ENCODE results near the gene CNPY3.
"Not testable (repeated sequence)": the region's sequence is repeated elsewhere in the genome, so short reads cannot be mapped to it uniquely, and the experiment has no call there.

CNPY3 gene

DNA sequence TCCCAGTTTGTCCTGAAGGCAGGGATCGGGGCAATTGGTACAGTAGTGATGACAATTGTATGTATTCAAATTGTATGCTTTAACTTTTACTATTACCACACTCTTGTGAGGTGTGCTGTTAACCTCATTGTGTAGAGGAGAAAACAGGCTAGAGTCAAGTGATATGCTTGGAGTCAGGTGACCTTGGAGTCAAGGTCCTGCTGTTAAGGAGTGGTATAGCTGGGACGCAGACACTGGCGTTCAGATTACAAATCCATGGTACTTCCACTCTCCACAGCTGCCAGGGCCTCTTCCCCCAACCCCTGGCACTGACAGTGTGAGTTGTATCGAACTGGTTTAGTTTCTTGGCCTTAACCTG is 10.5 kb downstream of the CNPY3 start:
- Histone ChIP-seq H3K27me3 (no peaks in the 10 kb centered on the region), H3K4me1 (no peaks in the 10 kb centered on the region), H3K9me3 (no peaks in the 10 kb centered on the region), H3K27ac (no peak overlapping the region), H3K36me3 (peaks cover 27 to 85% (median 64%) of the 10 kb centered on the region in 3 donors), H3K4me3 (no peak overlapping the region)
- DNase-seq: no peak
- TF ChIP-seq, protein P1, sequence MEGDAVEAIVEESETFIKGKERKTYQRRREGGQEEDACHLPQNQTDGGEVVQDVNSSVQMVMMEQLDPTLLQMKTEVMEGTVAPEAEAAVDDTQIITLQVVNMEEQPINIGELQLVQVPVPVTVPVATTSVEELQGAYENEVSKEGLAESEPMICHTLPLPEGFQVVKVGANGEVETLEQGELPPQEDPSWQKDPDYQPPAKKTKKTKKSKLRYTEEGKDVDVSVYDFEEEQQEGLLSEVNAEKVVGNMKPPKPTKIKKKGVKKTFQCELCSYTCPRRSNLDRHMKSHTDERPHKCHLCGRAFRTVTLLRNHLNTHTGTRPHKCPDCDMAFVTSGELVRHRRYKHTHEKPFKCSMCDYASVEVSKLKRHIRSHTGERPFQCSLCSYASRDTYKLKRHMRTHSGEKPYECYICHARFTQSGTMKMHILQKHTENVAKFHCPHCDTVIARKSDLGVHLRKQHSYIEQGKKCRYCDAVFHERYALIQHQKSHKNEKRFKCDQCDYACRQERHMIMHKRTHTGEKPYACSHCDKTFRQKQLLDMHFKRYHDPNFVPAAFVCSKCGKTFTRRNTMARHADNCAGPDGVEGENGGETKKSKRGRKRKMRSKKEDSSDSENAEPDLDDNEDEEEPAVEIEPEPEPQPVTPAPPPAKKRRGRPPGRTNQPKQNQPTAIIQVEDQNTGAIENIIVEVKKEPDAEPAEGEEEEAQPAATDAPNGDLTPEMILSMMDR (IDR thresholded peaks at IDR 0.05): no peak
- intact Hi-C loops (cut with DNase I; ENCODE audit: low total_unique reads): no loop called here

DNA sequence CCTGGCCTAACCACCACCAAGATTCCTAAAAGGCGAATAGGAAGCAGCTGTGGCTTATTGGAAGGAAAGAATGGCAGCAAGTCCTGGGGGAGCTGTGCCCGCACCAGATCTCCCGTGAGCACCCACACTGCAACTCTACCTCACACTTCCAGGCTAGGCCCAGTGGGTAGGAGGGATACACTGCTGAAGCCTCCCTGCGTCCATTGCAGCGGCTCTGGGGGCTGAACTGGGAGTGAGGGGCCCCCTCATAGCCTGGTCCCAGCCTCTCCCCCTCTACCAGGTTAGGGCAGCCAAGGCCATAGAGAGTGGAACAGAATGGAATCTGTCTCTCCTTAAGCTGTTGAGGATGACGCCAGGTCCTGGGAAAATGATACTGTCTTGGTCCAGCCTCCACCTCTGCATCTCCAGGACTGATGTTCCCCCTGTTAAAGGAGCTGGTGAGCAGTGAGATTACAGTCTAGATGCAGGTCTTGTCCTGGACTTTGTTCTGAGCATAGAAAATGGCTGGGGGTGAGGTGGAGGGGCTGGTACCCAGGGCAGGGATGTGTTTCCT is 11.3 kb downstream of the CNPY3 start:
- no peak overlapping the region for H3K4me3 ChIP-seq
- no peaks in the 10 kb centered on the region for H3K27me3 ChIP-seq
- no peaks in the 10 kb centered on the region for H3K4me1 ChIP-seq
- intact Hi-C loops (cut with DNase I; ENCODE audit: low total_unique reads): no loop called here
- no peak overlapping the region for H3K27ac ChIP-seq
- H3K36me3 ChIP-seq: peaks cover 21 to 84% (median 58%) of the 10 kb centered on the region in 3 donors
- H3K9me3 ChIP-seq: no peaks in the 10 kb centered on the region
- no peak for DNase-seq
- TF ChIP-seq, protein P1 (IDR thresholded peaks at IDR 0.05): no peak

DNA sequence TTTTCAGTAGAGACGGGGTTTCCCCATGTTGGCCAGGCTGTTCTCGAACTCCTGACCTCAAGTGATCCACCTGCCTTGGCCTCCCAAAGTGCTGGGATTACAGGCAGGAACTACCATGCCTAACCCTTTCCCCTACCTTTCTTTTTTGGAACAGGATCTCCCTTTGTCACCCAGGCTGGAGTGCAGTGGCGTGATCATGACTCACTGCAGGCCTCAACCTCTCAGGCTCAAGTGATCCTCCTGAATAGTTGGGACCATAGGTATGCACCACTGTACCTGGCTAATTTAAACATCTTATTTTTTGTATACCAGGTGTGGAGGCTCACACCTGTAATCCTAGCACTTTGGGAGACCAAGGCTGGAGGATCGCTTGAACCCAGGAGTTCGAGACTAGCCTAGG is 12.1 kb downstream of the CNPY3 start:
- H3K9me3 ChIP-seq; H3K27ac ChIP-seq; H3K4me3 ChIP-seq; DNase-seq; H3K4me1 ChIP-seq; H3K27me3 ChIP-seq; intact Hi-C loops (cut with DNase I; ENCODE audit: low total_unique reads): not testable (repeated sequence)
- H3K36me3 ChIP-seq: peaks cover 17 to 79% (median 50%) of the 10 kb centered on the region in 3 donors

DNA sequence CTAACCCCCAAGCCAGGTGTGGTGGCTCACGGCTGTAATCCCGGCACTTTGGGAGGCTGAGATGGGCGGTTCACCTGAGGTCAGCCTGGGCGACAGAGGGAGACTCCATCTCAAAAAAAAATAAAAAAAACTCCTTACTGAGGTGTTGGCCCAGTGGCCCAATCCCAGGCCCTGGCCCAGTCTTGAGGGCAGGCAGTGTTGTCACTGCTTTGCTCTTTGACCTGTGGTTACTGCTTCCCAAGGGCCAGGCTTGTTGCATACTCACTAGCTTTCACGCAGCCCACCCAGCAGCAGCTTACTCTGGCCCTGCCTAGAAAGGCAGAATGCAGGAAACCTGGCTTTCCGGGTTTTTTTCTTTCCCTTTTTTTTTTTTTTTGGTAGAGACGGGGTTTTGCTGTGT is 13.2 kb downstream of the CNPY3 start:
- Histone ChIP-seq H3K9me3 (no peaks in the 10 kb centered on the region), H3K36me3 (peaks cover 17 to 68% (median 39%) of the 10 kb centered on the region in 3 donors), H3K27me3 (no peaks in the 10 kb centered on the region), H3K27ac (no peak overlapping the region), H3K4me3 (no peak overlapping the region), H3K4me1 (no peaks in the 10 kb centered on the region)
- TF ChIP-seq, protein P1 (IDR thresholded peaks at IDR 0.05): no peak
- intact Hi-C loops (cut with DNase I; ENCODE audit: low total_unique reads): no loop called here
- DNase-seq: no peak

DNA sequence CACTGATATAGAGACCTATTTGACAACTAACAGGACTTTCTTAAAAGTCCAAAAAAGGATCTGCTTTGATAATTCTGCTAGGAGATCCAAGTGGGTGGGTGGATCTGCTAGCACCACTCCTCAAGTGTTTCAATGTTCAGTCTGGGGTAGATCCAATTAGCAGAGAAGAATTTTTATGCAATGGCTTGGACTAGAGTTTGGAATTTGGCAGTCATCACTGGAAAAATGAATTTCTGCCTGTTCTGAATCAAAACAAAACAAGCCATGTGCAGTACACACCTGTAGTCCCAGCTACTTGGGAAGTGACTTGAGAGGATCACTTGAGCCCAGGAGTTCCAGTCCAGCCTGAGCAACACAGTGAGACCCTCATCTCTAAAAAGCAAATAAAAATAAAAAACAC is 18.7 kb downstream of the CNPY3 start:
- peaks cover 0 to 11% (median 0%) of the 10 kb centered on the region in 4 donors for H3K4me1 ChIP-seq
- H3K4me3 ChIP-seq: no peak overlapping the region
- no peaks in the 10 kb centered on the region for H3K27me3 ChIP-seq
- no peaks in the 10 kb centered on the region for H3K9me3 ChIP-seq
- H3K27ac ChIP-seq: no peak overlapping the region
- TF ChIP-seq, protein P1 (IDR thresholded peaks at IDR 0.05): no peak
- H3K36me3 ChIP-seq: peaks cover 4 to 20% (median 11%) of the 10 kb centered on the region in 3 donors
- intact Hi-C loops (cut with DNase I; ENCODE audit: low total_unique reads): no loop called here
- no peak for DNase-seq

DNA sequence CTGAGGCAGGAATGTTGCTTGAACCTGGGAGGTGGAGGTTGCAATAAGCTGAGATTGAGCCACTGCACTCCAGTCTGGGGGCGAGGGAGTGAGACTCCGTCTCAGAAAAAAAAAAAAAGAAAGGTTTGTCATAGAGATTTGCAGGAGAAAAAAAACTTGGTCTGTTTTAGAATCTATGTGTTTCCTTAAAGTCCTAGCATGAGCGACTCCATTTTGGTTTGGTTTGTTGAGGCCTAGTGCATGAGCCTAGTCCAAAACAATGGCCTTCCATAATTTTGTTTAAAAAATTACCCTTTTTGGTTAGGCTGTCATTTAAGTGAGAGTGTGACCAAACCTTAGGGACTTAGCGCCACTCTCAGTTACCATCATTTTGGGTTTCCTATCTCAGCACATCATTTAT is 23.1 kb downstream of the CNPY3 start:
- Histone ChIP-seq H3K27me3 (no peaks in the 10 kb centered on the region), H3K27ac (no peak overlapping the region), H3K4me3 (no peak overlapping the region), H3K4me1 (peaks cover 0 to 11% (median 0%) of the 10 kb centered on the region in 4 donors), H3K9me3 (no peaks in the 10 kb centered on the region), H3K36me3 (no peaks in the 10 kb centered on the region)
- TF ChIP-seq, protein P1 (IDR thresholded peaks at IDR 0.05): no peak
- DNase-seq: no peak
- intact Hi-C loops (cut with DNase I; ENCODE audit: low total_unique reads): no loop called here

DNA sequence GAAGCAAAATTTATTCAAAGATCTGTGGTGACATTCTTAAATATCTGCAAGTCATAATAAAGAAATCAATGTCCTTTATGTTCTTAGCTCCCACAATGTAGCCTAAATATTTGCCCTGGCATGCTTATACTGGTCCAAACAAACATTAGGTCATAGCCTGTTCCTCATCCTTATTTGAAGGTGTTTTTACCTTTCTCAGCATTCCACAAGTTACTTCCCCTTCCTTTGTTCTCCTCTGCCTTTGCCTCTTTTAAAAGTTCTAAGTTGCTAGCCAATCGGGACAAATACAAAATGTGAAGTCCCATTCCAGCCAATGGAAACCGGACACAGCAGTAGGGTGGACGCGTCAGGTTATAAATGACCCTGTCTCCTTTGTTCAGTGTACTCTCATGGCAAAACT is 25.1 kb downstream of the CNPY3 start:
- H3K4me1 ChIP-seq; H3K27me3 ChIP-seq; H3K4me3 ChIP-seq; H3K9me3 ChIP-seq; intact Hi-C loops (cut with DNase I; ENCODE audit: low total_unique reads); H3K27ac ChIP-seq; DNase-seq; H3K36me3 ChIP-seq: not testable (repeated sequence)
